ENCODE data around the gene CWC27. TPM values are rescaled to one million over a fixed set of nuclear protein-coding genes. Genes with fewer than 3 reads are reported as not detected.

CWC27 gene
- total RNA-seq, 1 donor from 2014 or later: 23.3 TPM

DNA sequence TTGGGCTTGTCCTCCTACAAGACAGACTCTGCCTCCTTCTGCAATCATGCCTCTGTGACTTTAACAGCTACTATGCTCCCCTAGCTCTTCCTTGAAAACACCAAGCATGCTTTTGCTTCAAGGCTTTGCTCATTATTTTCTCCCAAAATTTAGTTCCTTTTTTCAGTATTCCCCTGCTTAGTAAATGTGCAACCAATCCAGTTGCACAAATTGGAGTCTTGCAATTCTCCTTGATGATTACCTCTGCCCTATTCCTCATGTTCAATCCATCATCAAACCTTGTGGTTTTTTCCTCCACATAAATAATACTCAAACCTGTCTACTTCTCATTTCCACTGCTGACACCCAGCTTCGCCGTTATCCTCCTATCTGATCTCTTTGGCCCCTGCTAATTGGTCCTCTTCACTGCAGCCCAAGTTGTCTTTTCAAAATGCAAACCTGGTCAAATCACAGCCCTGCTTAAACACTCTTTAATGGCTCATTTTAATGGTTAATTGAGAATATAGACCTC is 296.3 kb downstream of the CWC27 start:
- no peaks in the 10 kb centered on the region for H3K36me3 Mint-ChIP-seq (ENCODE audit: unreplicated experiment)
- H3K27ac Mint-ChIP-seq (ENCODE audit: unreplicated experiment): no peak overlapping the region
- H3K4me1 Mint-ChIP-seq (ENCODE audit: low read depth, unreplicated experiment): peaks cover 18% of the 10 kb centered on the region
- TF ChIP-seq, protein P1, sequence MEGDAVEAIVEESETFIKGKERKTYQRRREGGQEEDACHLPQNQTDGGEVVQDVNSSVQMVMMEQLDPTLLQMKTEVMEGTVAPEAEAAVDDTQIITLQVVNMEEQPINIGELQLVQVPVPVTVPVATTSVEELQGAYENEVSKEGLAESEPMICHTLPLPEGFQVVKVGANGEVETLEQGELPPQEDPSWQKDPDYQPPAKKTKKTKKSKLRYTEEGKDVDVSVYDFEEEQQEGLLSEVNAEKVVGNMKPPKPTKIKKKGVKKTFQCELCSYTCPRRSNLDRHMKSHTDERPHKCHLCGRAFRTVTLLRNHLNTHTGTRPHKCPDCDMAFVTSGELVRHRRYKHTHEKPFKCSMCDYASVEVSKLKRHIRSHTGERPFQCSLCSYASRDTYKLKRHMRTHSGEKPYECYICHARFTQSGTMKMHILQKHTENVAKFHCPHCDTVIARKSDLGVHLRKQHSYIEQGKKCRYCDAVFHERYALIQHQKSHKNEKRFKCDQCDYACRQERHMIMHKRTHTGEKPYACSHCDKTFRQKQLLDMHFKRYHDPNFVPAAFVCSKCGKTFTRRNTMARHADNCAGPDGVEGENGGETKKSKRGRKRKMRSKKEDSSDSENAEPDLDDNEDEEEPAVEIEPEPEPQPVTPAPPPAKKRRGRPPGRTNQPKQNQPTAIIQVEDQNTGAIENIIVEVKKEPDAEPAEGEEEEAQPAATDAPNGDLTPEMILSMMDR (IDR thresholded peaks at IDR 0.05; ENCODE audit: partially characterized antibody, unreplicated experiment): no peak
- H3K9me3 Mint-ChIP-seq (ENCODE audit: unreplicated experiment): peaks cover 10% of the 10 kb centered on the region
- H3K27me3 Mint-ChIP-seq (ENCODE audit: unreplicated experiment): peaks cover 4% of the 10 kb centered on the region
- H3K4me3 Mint-ChIP-seq (ENCODE audit: unreplicated experiment): no peak overlapping the region
- DNase-seq: no peak

DNA sequence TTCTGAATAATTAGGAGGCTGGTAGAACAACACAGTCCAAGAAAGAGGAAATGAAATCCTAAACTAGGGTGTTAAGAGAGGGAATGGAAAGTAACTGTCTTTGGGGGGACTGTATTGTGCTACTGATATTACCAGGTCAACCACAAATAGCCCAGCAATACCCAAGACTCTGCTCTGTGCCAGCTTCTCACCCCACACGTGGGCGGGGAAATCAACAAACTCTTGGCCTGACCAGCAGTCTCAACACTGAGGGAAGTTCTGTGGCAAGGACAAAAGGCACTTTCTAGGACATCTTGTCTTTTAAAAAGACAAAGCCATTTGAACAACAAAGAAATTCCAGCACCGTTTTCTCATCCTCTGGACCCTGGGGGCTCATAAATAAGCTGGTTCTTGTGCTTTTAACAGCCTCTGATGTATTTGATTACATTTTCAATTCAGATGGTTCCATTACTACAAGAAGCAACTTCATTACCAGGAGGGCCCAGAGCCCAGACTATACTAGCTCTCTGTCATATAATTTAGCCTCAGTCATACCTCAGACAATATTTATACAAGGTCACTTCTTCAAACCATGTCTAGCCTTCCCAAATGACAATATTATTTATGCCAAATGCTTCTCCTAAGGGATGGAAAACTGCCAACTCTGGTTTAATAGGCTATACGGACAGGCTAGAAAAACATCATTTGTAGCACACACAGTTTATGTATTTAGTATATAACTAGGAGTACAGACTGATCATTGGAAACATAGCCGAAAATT is 297.8 kb downstream of the CWC27 start:
- TF ChIP-seq, protein P1 (IDR thresholded peaks at IDR 0.05; ENCODE audit: partially characterized antibody, unreplicated experiment): no peak
- H3K27ac Mint-ChIP-seq (ENCODE audit: unreplicated experiment): no peak overlapping the region
- no peak overlapping the region for H3K4me3 Mint-ChIP-seq (ENCODE audit: unreplicated experiment)
- no peak for DNase-seq
- H3K9me3 Mint-ChIP-seq (ENCODE audit: unreplicated experiment): peaks cover 12% of the 10 kb centered on the region
- peaks cover 4% of the 10 kb centered on the region for H3K27me3 Mint-ChIP-seq (ENCODE audit: unreplicated experiment)
- no peaks in the 10 kb centered on the region for H3K36me3 Mint-ChIP-seq (ENCODE audit: unreplicated experiment)
- peaks cover 16% of the 10 kb centered on the region for H3K4me1 Mint-ChIP-seq (ENCODE audit: low read depth, unreplicated experiment)

DNA sequence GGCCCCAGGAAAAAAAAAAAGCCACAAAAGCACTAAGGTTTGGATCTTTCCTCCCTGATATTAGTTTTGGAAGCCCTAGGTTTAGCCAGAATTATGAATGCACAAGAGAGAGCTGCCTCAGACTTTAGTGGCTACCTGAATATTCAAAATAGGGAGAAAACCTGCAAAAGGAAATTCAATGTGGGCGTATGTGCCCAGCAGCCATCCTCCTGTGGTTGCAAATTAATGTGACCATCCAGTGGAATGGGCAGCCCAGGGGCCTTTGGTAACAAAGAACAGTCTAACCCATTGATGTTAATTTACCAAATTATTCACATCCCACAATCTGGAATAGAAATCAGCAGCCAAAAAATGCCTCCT is 298.4 kb downstream of the CWC27 start:
- no peaks in the 10 kb centered on the region for H3K36me3 Mint-ChIP-seq (ENCODE audit: unreplicated experiment)
- peaks cover 12% of the 10 kb centered on the region for H3K9me3 Mint-ChIP-seq (ENCODE audit: unreplicated experiment)
- H3K27me3 Mint-ChIP-seq (ENCODE audit: unreplicated experiment): peaks cover 4% of the 10 kb centered on the region
- H3K4me3 Mint-ChIP-seq (ENCODE audit: unreplicated experiment): no peak overlapping the region
- H3K27ac Mint-ChIP-seq (ENCODE audit: unreplicated experiment): no peak overlapping the region
- TF ChIP-seq, protein P1 (IDR thresholded peaks at IDR 0.05; ENCODE audit: partially characterized antibody, unreplicated experiment): no peak
- no peak for DNase-seq
- peaks cover 14% of the 10 kb centered on the region for H3K4me1 Mint-ChIP-seq (ENCODE audit: low read depth, unreplicated experiment)

Other genes with a start within 250 kb of the CWC27 start
- gene SHISAL2B, start 78.4 kb upstream of the CWC27 start, total RNA-seq (ENCODE audit: unreplicated experiment): not detected
- gene SREK1IP1, start 239 bp upstream of the CWC27 start, total RNA-seq (ENCODE audit: unreplicated experiment): 18.2 TPM